Activated CD8-positive, alpha-beta memory T cell treated with anti-CD3 and anti-CD28 coated beads, Interleukin-2, amount 50 U/mL, for 4 hours (primary cell): ENCODE data around the gene CRYBG3.
A peak's percentile ranks its signal among the peaks of the same experiment; 100 is the strongest.
"Not testable (repeated sequence)": the region's sequence is repeated elsewhere in the genome, so short reads cannot be mapped to it uniquely, and the experiment has no call there.

Source experiments
- DNase-seq: peaks from one replicate; pipeline ENCODE4 v3.0.0-alpha.2; 2020

Gene CRYBG3

GRCh38 chr3:97821774-97822358, at the start of gene CRYBG3:
CRYBG3 (plus strand) TSS chr3:97822011; CDS start chr3:97822207, 196 bp downstream.
- peak; percentile 82 for DNase-seq

GRCh38 chr3:97772926-97773325, 48.9 kb upstream of the CRYBG3 start:
- no peak for DNase-seq

GRCh38 chr3:97778152-97778551, 43.7 kb upstream of the CRYBG3 start:
- DNase-seq: no peak

GRCh38 chr3:97793420-97794019, 28.3 kb upstream of the CRYBG3 start:
- DNase-seq: no peak

GRCh38 chr3:97795951-97796350, 25.9 kb upstream of the CRYBG3 start:
- no peak for DNase-seq

- no peak for DNase-seq
Measured at GRCh38 chr3:97804471-97804870, 17.3 kb upstream of the CRYBG3 start.

GRCh38 chr3:97810779-97811390, 10.9 kb upstream of the CRYBG3 start:
- no peak for DNase-seq

- peak; percentile 19 for DNase-seq
Measured at GRCh38 chr3:97815149-97815917, 6.5 kb upstream of the CRYBG3 start.

GRCh38 chr3:97816811-97817210, 5.0 kb upstream of the CRYBG3 start:
- DNase-seq: no peak

- DNase-seq: no peak
Measured at GRCh38 chr3:97817965-97818364, 3.8 kb upstream of the CRYBG3 start.

GRCh38 chr3:97820780-97821179, 1.0 kb upstream of the CRYBG3 start:
- no peak for DNase-seq

GRCh38 chr3:97821287-97821773, 481 bp upstream of the CRYBG3 start:
- peak; percentile 45 for DNase-seq

GRCh38 chr3:97822359-97822775, 556 bp downstream of the CRYBG3 start:
- DNase-seq: peak; percentile 24

GRCh38 chr3:97823046-97824004, 1.5 kb downstream of the CRYBG3 start:
- DNase-seq: no peak

GRCh38 chr3:97825101-97825500, 3.3 kb downstream of the CRYBG3 start:
- no peak for DNase-seq

- no peak for DNase-seq
Measured at GRCh38 chr3:97827741-97828471, 6.1 kb downstream of the CRYBG3 start.

- no peak for DNase-seq
Measured at GRCh38 chr3:97829198-97829597, 7.4 kb downstream of the CRYBG3 start.

GRCh38 chr3:97830638-97831037, 8.8 kb downstream of the CRYBG3 start:
- no peak for DNase-seq

- no peak for DNase-seq
Measured at GRCh38 chr3:97831140-97831539, 9.3 kb downstream of the CRYBG3 start.

GRCh38 chr3:97833184-97833583, 11.4 kb downstream of the CRYBG3 start:
- DNase-seq: not testable (repeated sequence)

GRCh38 chr3:97835761-97836160, 13.9 kb downstream of the CRYBG3 start:
- no peak for DNase-seq

- DNase-seq: no peak
Measured at GRCh38 chr3:97838393-97838792, 16.6 kb downstream of the CRYBG3 start.
